ENCODE data around the gene RCC1. TPM values are rescaled to one million over a fixed set of nuclear protein-coding genes. Genes with fewer than 3 reads are reported as not detected.
"Not testable (repeated sequence)": the region's sequence is repeated elsewhere in the genome, so short reads cannot be mapped to it uniquely, and the experiment has no call there.

Gene RCC1
- total and polyA plus RNA-seq, 7 experiments from 2014 or later, result 9.8 to 60.7 (median 13.6) TPM

DNA sequence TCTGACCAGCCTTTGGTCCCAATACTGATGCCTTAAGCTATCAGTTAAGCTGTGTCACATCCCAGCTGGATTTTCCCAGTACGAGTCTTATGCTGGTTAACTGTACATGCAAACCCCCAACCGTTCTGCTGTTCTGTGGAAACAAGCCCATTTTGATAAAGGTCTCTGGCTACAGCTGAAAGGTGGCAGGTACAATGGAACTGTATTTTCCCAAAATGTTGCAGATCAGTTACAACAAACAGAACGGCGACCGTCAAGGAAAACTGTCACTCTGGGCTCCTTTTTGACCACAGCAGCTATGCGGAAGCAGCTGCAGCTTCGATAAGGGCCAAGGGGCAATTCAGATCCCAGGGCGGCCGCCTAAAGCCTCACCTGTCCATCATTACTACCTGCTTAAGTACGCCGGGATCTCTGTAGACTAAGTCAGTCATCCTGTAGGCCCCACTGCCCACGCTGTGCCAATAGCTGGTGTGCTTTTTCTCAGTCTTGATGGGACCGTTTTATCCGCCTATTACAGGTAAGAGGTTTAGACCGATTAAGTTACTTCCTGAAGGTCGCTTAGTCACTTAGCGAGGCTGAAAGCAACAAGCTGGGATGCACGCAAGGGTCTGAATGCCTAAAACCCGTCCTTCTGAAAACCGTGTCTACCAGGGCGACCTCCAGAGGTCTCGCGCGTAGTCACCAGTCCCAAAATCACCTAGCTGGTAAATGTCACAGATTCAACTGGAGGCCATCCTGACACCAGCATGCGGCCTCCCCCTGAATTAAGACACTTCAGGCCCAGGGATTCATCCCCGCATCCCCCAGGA lies 75.1 kb downstream of the RCC1 start:
- peaks cover 0 to 32% (median 27%) of the 10 kb centered on the region in 5 donors for H3K36me3 Mint-ChIP-seq
- Histone ChIP-seq H3K27ac (ENCODE audit: low read depth, low read length) (peak overlapping the region; percentile 84), H3K36me3 (ENCODE audit: control insufficient read depth in 2 of 3, insufficient read depth in 3 of 3, low read length in 3 of 3) (peaks cover 11 to 38% (median 26%) of the 10 kb centered on the region in 3 experiments), H3K4me3 (ENCODE audit: low read length) (peak overlapping the region; percentile 93), H3K4me1 (ENCODE audit: control insufficient read depth in 2 of 2, insufficient read depth in 2 of 2, low read length in 2 of 2) (peaks cover 20 to 23% of the 10 kb centered on the region in 2 donors), H3K9me3 (ENCODE audit: control insufficient read depth in 2 of 3, low read length in 3 of 3) (no peaks in the 10 kb centered on the region), H3K27me3 (ENCODE audit: control insufficient read depth in 2 of 2, insufficient read depth in 2 of 2, low read length in 2 of 2) (no peaks in the 10 kb centered on the region)
- H3K27me3 Mint-ChIP-seq, result no peaks in the 10 kb centered on the region
- peak overlapping the region; percentile 86 to 96 (median 93) for H3K27ac Mint-ChIP-seq
- ATAC-seq, result peak; percentile 75
- H3K4me3 Mint-ChIP-seq, result peak overlapping the region; percentile 94 to 99 (median 97)
- ChIA-PET POLR2A (interaction anchor here (0.6 to 7.3 kb wide), 50 partner anchors 10 to 1883 kb away, joined by 3 to 109 read pairs (median 5); partner anchors contain the start of genes GMEB1, MED18, PHACTR4 and RAB42), CTCF (interaction anchor here (0.6 to 1.9 kb wide), 13 partner anchors 22 to 194 kb away, joined by 3 to 7 read pairs (median 3); partner anchors contain the start of genes RNU11 and YTHDF2)
- intact Hi-C loops (cut with micrococcal nuclease), result loop anchor here (1.0 to 5.0 kb wide), 15 partner anchors 28 to 854 kb away; partner anchors contain the start of genes TAF12 (in 2 of the 2), TRNAU1AP (in 2 of the 2), FAM76A (in 1 of the 2) and MED18 (in 1 of the 2)
- H3K9me3 Mint-ChIP-seq, result peaks cover 0 to 4% (median 0%) of the 10 kb centered on the region in 11 donors
- peaks cover 22 to 48% (median 37%) of the 10 kb centered on the region in 7 donors for H3K4me1 Mint-ChIP-seq
- DNase-seq, result peak in 7 of 9 donors; percentile 9 to 70 (median 66)

DNA sequence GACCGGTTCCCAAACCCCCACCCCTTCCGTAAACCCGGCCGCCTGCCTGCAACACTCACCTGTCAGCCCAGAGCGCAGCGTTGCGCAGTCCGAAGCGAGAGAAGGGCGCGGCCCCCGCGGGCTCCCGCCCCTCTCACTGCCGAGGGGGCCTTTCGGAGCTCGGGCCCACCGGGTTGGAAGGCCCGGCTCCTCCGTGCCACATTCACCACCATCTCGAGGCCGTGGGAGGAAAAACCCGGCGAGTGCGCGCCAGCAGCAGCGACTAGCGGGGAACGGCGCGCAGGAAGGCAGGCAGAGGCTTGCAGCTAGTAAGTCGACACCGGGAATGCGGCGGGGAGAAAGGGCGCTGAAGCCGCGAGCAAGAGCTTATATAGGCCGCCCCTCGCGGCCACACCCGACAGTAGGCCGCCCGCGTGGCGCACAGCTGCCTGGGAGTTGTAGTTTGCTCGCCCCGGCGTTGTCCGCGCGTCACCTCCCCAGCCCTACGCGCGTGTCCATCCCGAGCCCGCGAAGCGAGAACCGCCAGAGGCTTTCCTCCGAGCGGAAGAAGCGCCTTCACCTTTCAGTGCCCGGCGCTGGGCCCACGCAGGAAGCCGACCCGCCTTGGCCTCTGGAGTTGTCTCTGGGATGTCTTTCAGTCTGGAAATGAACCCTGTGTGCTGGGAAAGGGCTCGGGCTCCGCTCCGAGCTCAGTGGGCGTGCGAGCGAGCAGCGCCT lies 75.8 kb downstream of the RCC1 start:
- Mint-ChIP-seq H3K36me3 (peaks cover 0 to 32% (median 27%) of the 10 kb centered on the region in 5 donors), H3K9me3 (peaks cover 0 to 4% (median 0%) of the 10 kb centered on the region in 11 donors), H3K27ac (peak overlapping the region; percentile 86 to 96 (median 93)), H3K27me3 (no peaks in the 10 kb centered on the region), H3K4me3 (peak overlapping the region; percentile 94 to 99 (median 97)), H3K4me1 (peaks cover 22 to 48% (median 37%) of the 10 kb centered on the region in 7 donors)
- ChIA-PET CTCF (interaction anchor here (0.8 to 1.9 kb wide), 10 partner anchors 21 to 193 kb away, joined by 3 to 7 read pairs (median 3); partner anchors contain the start of genes RNU11, TAF12 and YTHDF2), POLR2A (interaction anchor here (0.6 to 7.3 kb wide), 51 partner anchors 10 to 1884 kb away, joined by 3 to 109 read pairs (median 5); partner anchors contain the start of genes EYA3, GMEB1, MED18 and PHACTR4)
- Histone ChIP-seq H3K9me3 (ENCODE audit: control insufficient read depth in 2 of 3, low read length in 3 of 3) (no peaks in the 10 kb centered on the region), H3K36me3 (ENCODE audit: control insufficient read depth in 2 of 3, insufficient read depth in 3 of 3, low read length in 3 of 3) (peaks cover 11 to 36% (median 26%) of the 10 kb centered on the region in 3 experiments), H3K27me3 (ENCODE audit: control insufficient read depth in 2 of 2, insufficient read depth in 2 of 2, low read length in 2 of 2) (no peaks in the 10 kb centered on the region), H3K4me1 (ENCODE audit: control insufficient read depth in 2 of 2, insufficient read depth in 2 of 2, low read length in 2 of 2) (peaks cover 20 to 23% of the 10 kb centered on the region in 2 donors), H3K4me3 (ENCODE audit: low read length) (peak overlapping the region; percentile 93), H3K27ac (ENCODE audit: low read depth, low read length) (peak overlapping the region; percentile 84)
- DNase-seq, result peak; percentile 85 to 96 (median 91)
- ATAC-seq, result peak; percentile 95
- intact Hi-C loops (cut with micrococcal nuclease), result loop anchor here (1.0 to 5.0 kb wide), 19 partner anchors 28 to 854 kb away; partner anchors contain the start of genes TAF12 (in 2 of the 2), TRNAU1AP (in 2 of the 2), YTHDF2 (in 2 of the 2) and EYA3 (in 1 of the 2)

DNA sequence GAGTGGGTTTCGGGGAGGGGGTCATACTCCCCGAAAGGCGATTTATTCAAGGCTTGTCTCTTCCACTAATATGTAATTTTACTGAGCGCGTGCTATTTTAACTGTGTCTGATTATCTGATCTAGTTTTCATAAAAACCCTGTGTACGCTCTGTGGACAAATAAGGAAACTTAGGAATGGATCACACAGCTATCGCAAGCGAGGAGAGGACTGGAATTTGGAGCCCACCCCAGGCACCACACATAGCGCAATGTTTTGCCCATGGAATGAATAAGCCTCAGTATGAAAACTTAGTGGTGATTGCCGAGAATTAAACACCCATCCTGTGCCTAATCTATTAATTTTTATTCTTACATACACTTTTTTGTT lies 76.4 kb downstream of the RCC1 start:
- POLR2A ChIA-PET, result interaction anchor here (0.6 to 7.3 kb wide), 35 partner anchors 9 to 634 kb away, joined by 3 to 109 read pairs (median 6); partner anchors contain the start of genes EYA3, GMEB1, MED18 and PHACTR4
- peaks cover 22 to 48% (median 37%) of the 10 kb centered on the region in 7 donors for H3K4me1 Mint-ChIP-seq
- peak in 2 of 9 donors; percentile 7 to 11 for DNase-seq

DNA sequence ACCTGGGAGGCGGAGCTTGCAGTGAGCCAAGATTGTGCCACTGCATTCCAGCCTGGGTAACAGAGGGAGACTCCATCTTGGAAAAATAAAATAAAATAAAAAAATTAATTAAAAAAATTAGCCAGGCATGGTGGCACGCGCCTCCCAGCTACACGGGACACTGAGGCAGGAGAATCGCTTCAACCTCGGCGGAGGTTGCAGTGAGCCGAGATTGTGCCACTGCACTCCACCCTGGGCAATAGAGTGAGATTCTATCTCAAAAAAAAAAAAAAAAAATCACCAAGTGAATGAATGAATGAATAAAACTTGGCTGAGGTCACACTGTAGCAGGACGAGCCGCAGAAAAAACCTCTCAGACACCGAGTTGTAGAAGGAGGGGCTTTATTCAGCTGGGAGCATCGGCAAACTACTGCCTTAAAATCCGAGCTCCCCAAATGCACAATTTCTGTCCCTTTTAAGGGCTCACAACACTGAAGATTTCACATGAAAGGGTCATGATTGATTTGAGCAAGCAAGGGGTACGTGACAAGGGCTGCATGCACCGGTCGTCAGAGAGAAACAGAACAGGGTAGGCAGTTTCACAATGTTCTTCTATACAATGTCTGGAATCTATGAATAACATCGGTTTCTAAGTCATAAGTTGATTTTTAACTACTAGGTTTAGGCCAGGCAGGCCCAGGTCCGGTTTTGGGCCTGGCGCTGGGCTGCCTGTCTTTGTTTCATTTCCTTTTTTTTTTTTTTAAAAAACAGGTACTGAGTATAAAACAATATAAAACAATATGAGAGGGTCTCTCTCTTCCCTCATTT lies 80.9 kb downstream of the RCC1 start:
- H3K27me3 Mint-ChIP-seq; H3K9me3 Mint-ChIP-seq; ATAC-seq; H3K4me1 ChIP-seq (ENCODE audit: control insufficient read depth in 2 of 2, insufficient read depth in 2 of 2, low read length in 2 of 2); H3K27ac Mint-ChIP-seq; intact Hi-C loops (cut with micrococcal nuclease); DNase-seq; H3K27me3 ChIP-seq (ENCODE audit: control insufficient read depth in 2 of 2, insufficient read depth in 2 of 2, low read length in 2 of 2); H3K27ac ChIP-seq (ENCODE audit: low read depth, low read length); H3K4me3 Mint-ChIP-seq; H3K36me3 ChIP-seq (ENCODE audit: control insufficient read depth in 2 of 3, insufficient read depth in 3 of 3, low read length in 3 of 3); H3K9me3 ChIP-seq (ENCODE audit: control insufficient read depth in 2 of 3, low read length in 3 of 3); CTCF ChIA-PET; H3K4me3 ChIP-seq (ENCODE audit: low read length); H3K36me3 Mint-ChIP-seq: not testable (repeated sequence)
- peaks cover 4 to 14% (median 13%) of the 10 kb centered on the region in 7 donors for H3K4me1 Mint-ChIP-seq
- POLR2A ChIA-PET, result interaction anchor here (1.2 kb wide), 1 partner anchor 11 kb away, joined by 3 read pairs; no protein-coding TSS in a partner anchor

More for the DNA sequence above, 76.4 kb downstream of the RCC1 start:
- Histone ChIP-seq H3K9me3 (ENCODE audit: control insufficient read depth in 2 of 3, low read length in 3 of 3) (no peaks in the 10 kb centered on the region), H3K27me3 (ENCODE audit: control insufficient read depth in 2 of 2, insufficient read depth in 2 of 2, low read length in 2 of 2) (no peaks in the 10 kb centered on the region), H3K4me3 (ENCODE audit: low read length) (peak overlapping the region; percentile 93), H3K27ac (ENCODE audit: low read depth, low read length) (peak overlapping the region; percentile 84), H3K4me1 (ENCODE audit: control insufficient read depth in 2 of 2, insufficient read depth in 2 of 2, low read length in 2 of 2) (peaks cover 20 to 23% of the 10 kb centered on the region in 2 donors), H3K36me3 (ENCODE audit: control insufficient read depth in 2 of 3, insufficient read depth in 3 of 3, low read length in 3 of 3) (peaks cover 11 to 30% (median 23%) of the 10 kb centered on the region in 3 experiments)
- CTCF ChIA-PET, result interaction anchor here (0.8 to 1.2 kb wide), 6 partner anchors 61 to 154 kb away, joined by 3 to 5 read pairs (median 3); partner anchors contain the start of genes RNU11, TAF12 and YTHDF2
- Mint-ChIP-seq H3K27ac (peak overlapping the region; percentile 86 to 96 (median 90)), H3K4me3 (peak overlapping the region; percentile 94 to 99 (median 97)), H3K9me3 (peaks cover 0 to 4% (median 0%) of the 10 kb centered on the region in 11 donors), H3K36me3 (peaks cover 0 to 29% (median 23%) of the 10 kb centered on the region in 5 donors), H3K27me3 (no peaks in the 10 kb centered on the region)
- intact Hi-C loops (cut with micrococcal nuclease), result loop anchor here (1.0 to 5.0 kb wide), 10 partner anchors 77 to 855 kb away; partner anchors contain the start of genes EYA3 (in 1 of the 2), FAM76A (in 1 of the 2), SRSF4 (in 1 of the 2) and YTHDF2 (in 1 of the 2)
- ATAC-seq, result no peak

Measured in naive thymus-derived CD4-positive, alpha-beta T cell (primary cell).